HG03342 (cell line): ENCODE results near the gene DYNLT1.

Experiments used
- ATAC-seq: cut with Tn5 transposase; IDR thresholded peaks from one replicate; pipeline ENCODE4 v1.9.1; 2021; ENCODE audit warnings: mild to moderate bottlenecking, moderate library complexity; ENCODE audit not compliant: unreplicated experiment

The DYNLT1 gene

GRCh38 chr6:158604048-158604406 is 40.5 kb downstream of the DYNLT1 start:
- no peak for ATAC-seq

- ATAC-seq = no peak
These were observed 41.1 kb downstream of the DYNLT1 start for GRCh38 chr6:158603261-158604047.

GRCh38 chr6:158599635-158600034 is 44.9 kb downstream of the DYNLT1 start:
- no peak for ATAC-seq

- no peak for ATAC-seq
These were observed 47.0 kb downstream of the DYNLT1 start for GRCh38 chr6:158597565-158597964.

GRCh38 chr6:158596861-158597260 is 47.7 kb downstream of the DYNLT1 start:
- no peak for ATAC-seq

GRCh38 chr6:158595223-158595622 is 49.3 kb downstream of the DYNLT1 start:
- ATAC-seq = no peak

GRCh38 chr6:158593670-158594069 is 50.9 kb downstream of the DYNLT1 start:
- ATAC-seq = no peak

- no peak for ATAC-seq
These were observed 52.7 kb downstream of the DYNLT1 start for GRCh38 chr6:158591810-158592209.

GRCh38 chr6:158591134-158591809 is 53.3 kb downstream of the DYNLT1 start:
- no peak for ATAC-seq

- ATAC-seq = no peak
These were observed 55.2 kb downstream of the DYNLT1 start for GRCh38 chr6:158589366-158589765.

GRCh38 chr6:158586652-158587051 is 57.9 kb downstream of the DYNLT1 start:
- no peak for ATAC-seq
